K562 (cell line): ENCODE measurements around the gene DOCK4. TPM values are rescaled to one million over a fixed set of nuclear protein-coding genes. Genes with fewer than 3 reads are reported as not detected.

ENCODE experiments used
- ATAC-seq: fragments of 200-7000 bp; cut with Tn5 transposase; 3 replicates; pipeline ENCODE4 v1.9.1; 2020; ENCODE audit warnings: moderate library complexity
- BruUV-seq: library from RNA; stranded (reverse); fragments of 400-500 nt; replicated peaks from 2 replicates; lab custom pipeline; 2021; lab: Mats Ljungman, UMichigan
- CTCF ChIA-PET: fragments of 300-600 bp; formaldehyde crosslinking; extraction: SDS; loops from one replicate; lab custom pipeline; 2021; ENCODE audit warnings: low intra/inter-chr PET ratio; lab: Yijun Ruan, JAX
- POLR2A ChIA-PET: fragments of 300-600, 350-650 bp; sonication (Branson Sonifier 250); formaldehyde crosslinking; extraction: SDS; loops from one replicate; lab custom pipeline; 2021; ENCODE audit warnings: antibody characterized with exemption, inconsistent platforms; lab: Yijun Ruan, JAX
- DNase-seq, 4 experiments: peaks; one replicate each; pipeline versions ENCODE4 v3.0.0 to v3.0.0-alpha.2; 2011 to 2018; ENCODE audit warnings: low spot score in 3 of 4, mixed read lengths in 3 of 4; ENCODE audit errors: extremely low read depth in 1 of 4
- FAIRE-seq: peaks from 2 replicates; lab custom pipeline; 2011; peaks lifted over from hg19 to GRCh38; lab: Jason Lieb, UNC
- H2AFZ ChIP-seq: 2 replicates; pipeline ENCODE4 v1.6.0; 2011; ENCODE audit warnings: low read depth, low read length, control low read depth, inconsistent platforms
- H3K27ac ChIP-seq: fragments of 200-600 bp; 3 replicates; pipeline ENCODE4 v1.8.0; 2011; ENCODE audit warnings: low read depth, mild to moderate bottlenecking, control low read depth, inconsistent platforms, low read length, moderate library complexity, mixed read lengths; ENCODE audit errors: extremely low read depth
- H3K27me3 ChIP-seq, 2 experiments: fragments of 300-600 bp in 1 of 2; 2 replicates in 1 of 2; 3 replicates in 1 of 2; pipeline versions ENCODE4 v1.6.0 to v1.8.0; 2011; ENCODE audit warnings: inconsistent platforms in 2 of 2, low read length in 2 of 2, mild to moderate bottlenecking in 1 of 2, mixed read lengths in 1 of 2, moderate library complexity in 1 of 2; ENCODE audit not compliant: control insufficient read depth in 2 of 2, insufficient read depth in 2 of 2
- H3K36me3 ChIP-seq: fragments of 300-600 bp; 3 replicates; pipeline ENCODE4 v1.8.0; 2011; ENCODE audit warnings: mild to moderate bottlenecking, low read length, inconsistent platforms; ENCODE audit not compliant: control insufficient read depth, insufficient read depth
- H3K4me1 ChIP-seq, 2 experiments: fragments of 200-600 bp in 1 of 2; replicated peaks in 1 of 2; 2 replicates in 1 of 2; 3 replicates in 1 of 2; pipeline versions ENCODE4 v1.5.1 to v1.8.0; 2011; ENCODE audit warnings: inconsistent platforms in 2 of 2, low read length in 2 of 2, mild to moderate bottlenecking in 1 of 2, mixed read lengths in 1 of 2, moderate library complexity in 1 of 2; ENCODE audit not compliant: control insufficient read depth in 2 of 2, insufficient read depth in 2 of 2
- H3K4me2 ChIP-seq: 2 replicates; pipeline ENCODE4 v1.6.1; 2011; ENCODE audit warnings: low read length, control low read depth, inconsistent platforms, mixed read lengths; ENCODE audit not compliant: insufficient read depth
- H3K4me3 ChIP-seq: fragments of 200-600 bp; sonication (generic), shearing (Covaris generic); 2 replicates; pipeline ENCODE4 v1.5.1; 2016; ENCODE audit warnings: control low read depth, inconsistent platforms
- H3K79me2 ChIP-seq: fragments of 200-600 bp; 3 replicates; pipeline ENCODE4 v1.8.0; 2011; ENCODE audit warnings: low read length, inconsistent platforms; ENCODE audit not compliant: control insufficient read depth, insufficient read depth
- H3K9ac ChIP-seq, 2 experiments: 2 replicates each; pipeline versions ENCODE4 v1.6.0 to v1.6.1; 2011; ENCODE audit warnings: low read depth in 2 of 2, low read length in 2 of 2, control low read depth in 1 of 2, inconsistent platforms in 1 of 2, mild to moderate bottlenecking in 1 of 2, mixed read lengths in 1 of 2; ENCODE audit not compliant: insufficient read depth in 1 of 2
- H3K9me1 ChIP-seq: one replicate; pipeline ENCODE4 v1.6.0; 2011; ENCODE audit warnings: inconsistent platforms, mild to moderate bottlenecking, low read length, moderate library complexity; ENCODE audit not compliant: control insufficient read depth, insufficient read depth
- H3K9me3 ChIP-seq: replicated peaks from 2 replicates; pipeline ENCODE4 v1.5.1; 2011; ENCODE audit warnings: low read depth, low read length, inconsistent platforms; ENCODE audit not compliant: control insufficient read depth, insufficient read depth
- H4K20me1 ChIP-seq: replicated peaks from 2 replicates; pipeline ENCODE4 v1.6.1; 2011; ENCODE audit warnings: low read length, inconsistent platforms, mixed read lengths; ENCODE audit not compliant: control insufficient read depth, insufficient read depth
- CTBP1 ChIP-seq: fragments of 450-650 bp; IDR thresholded peaks from 2 replicates; pipeline ENCODE4 v1.6.1; 2016; ENCODE audit warnings: borderline replicate concordance
- ELF4 ChIP-seq: fragments of 450-650 bp; formaldehyde crosslinking; IDR thresholded peaks from 2 replicates; pipeline ENCODE4 v1.4.0; 2022; ENCODE audit warnings: missing genetic modification characterization
- FIP1L1 ChIP-seq: fragments of 200-400 bp; formaldehyde crosslinking; IDR thresholded peaks from 2 replicates; pipeline ENCODE4 v1.6.1; 2018; ENCODE audit warnings: mild to moderate bottlenecking, low read depth, low read length; ENCODE audit not compliant: poor library complexity, severe bottlenecking
- HLTF ChIP-seq: fragments of 450-650 bp; IDR thresholded peaks from 2 replicates; pipeline ENCODE4 v1.6.1; 2016
- IRF2 ChIP-seq: sonication (generic); formaldehyde crosslinking; IDR thresholded peaks from 2 replicates; pipeline ENCODE4 v1.8.1; 2022; ENCODE audit warnings: mild to moderate bottlenecking, missing genetic modification reagents
- MCM7 ChIP-seq, 2 experiments: fragments of 450-650 bp; IDR thresholded peaks; 2 replicates each; pipeline ENCODE4 v1.6.1; 2016 to 2018
- NR0B1 ChIP-seq: fragments of 450-650 bp; IDR thresholded peaks from one replicate; pipeline ENCODE4 v1.6.1; 2018; ENCODE audit warnings: mild to moderate bottlenecking, moderate library complexity; ENCODE audit not compliant: partially characterized antibody
- XRCC4 ChIP-seq: IDR thresholded peaks from one replicate; pipeline ENCODE4 v1.6.1; 2011; ENCODE audit not compliant: insufficient read depth, insufficient read length; ENCODE audit errors: extremely low read depth
- ZC3H8 ChIP-seq: fragments of 450-650 bp; IDR thresholded peaks from 2 replicates; pipeline ENCODE4 v1.6.1; 2017
- ZNF134 ChIP-seq: fragments of 250-450 bp; sonication (Bioruptor Pico); conservative IDR thresholded peaks from 2 replicates; pipeline ENCODE4 v1.4.0; 2020
- ZNF277 ChIP-seq: fragments of 250-450 bp; sonication (Bioruptor Pico); IDR thresholded peaks from 2 replicates; pipeline ENCODE4 v1.8.0; 2022; ENCODE audit warnings: inconsistent platforms, mild to moderate bottlenecking, moderate library complexity, borderline replicate concordance
- WGBS: fragments of 100-300 bp; shearing (Covaris generic); methylation state at CpG from one replicate; pipeline ENCODE4 v1.1.6; 2016; ENCODE audit warnings: low coverage, mixed read lengths; ENCODE audit not compliant: insufficient coverage; ENCODE audit errors: missing lambda C conversion rate; 5-methylcytosine and 5-hydroxymethylcytosine counted together
- in situ Hi-C: fragments of 300-500 bp; cut with MboI; formaldehyde crosslinking; loops from 4 replicates; pipeline ENCODE4 v1.15.0; 2018; ENCODE audit warnings: inconsistent platforms, mixed read lengths
- intact Hi-C: fragments of 100-400 bp; cut with micrococcal nuclease; formaldehyde crosslinking; loops from 2 replicates; pipeline ENCODE4 v1.14.2; 2022
- polyA plus RNA-seq, 8 experiments: library from polyadenylated mRNA; depleted of rRNA in 4 of 8; stranded (reverse) in 5 of 8; unstranded in 3 of 8; fragments of >200 nt; fragmentation: Nextera tagmentation in 2 of 8; fragmentation: Illumina TruSeq in 1 of 8; extraction: Ambion mirVana in 2 of 8; extraction: Trizol in 1 of 8; gene quantifications; 2 replicates each; pipeline versions ENCODE4 v1.2.1 to v1.2.3, GENCODE V29; 2011 to 2014; ENCODE audit warnings: inconsistent platforms in 1 of 8, missing spikeins in 1 of 8
- total RNA-seq, 7 experiments: library from RNA; depleted of rRNA in 6 of 7; stranded (reverse); fragments of >200 nt in 6 of 7; fragmentation: Illumina TruSeq in 2 of 7; extraction: Trizol in 2 of 7; gene quantifications; 2 replicates each; pipeline versions ENCODE4 v1.2.1 to v1.2.3, GENCODE V29; 2011 to 2021; ENCODE audit warnings: low replicate concordance in 1 of 7

The DOCK4 gene
- total and polyA plus RNA-seq, 9 of the 15 experiments (the other 6 are each of a cell fraction or from before 2014, with no cell fraction given): 0.42 to 5.7 (median 2.3) TPM

GRCh38 chr7:111982133-111982532 lies 224.1 kb downstream of the DOCK4 start:
- DNase-seq (no peak), ATAC-seq (no peak), FAIRE-seq (no peak)
- Histone ChIP-seq H3K4me1 (no peaks in the 10 kb centered on the region), H3K4me2 (no peak overlapping the region), H3K79me2 (no peaks in the 10 kb centered on the region), H3K27me3 (peaks cover 0 to 5% of the 10 kb centered on the region in 2 experiments; a peak in 1 of 5 replicates), H3K36me3 (no peaks in the 10 kb centered on the region), H3K9me3 (no peaks in the 10 kb centered on the region), H2AFZ (no peak overlapping the region), H4K20me1 (no peaks in the 10 kb centered on the region), H3K27ac (no peak overlapping the region), H3K9me1 (no peaks in the 10 kb centered on the region), H3K9ac (no peak overlapping the region), H3K4me3 (no peak overlapping the region)
- no TSS peak for BruUV-seq
- POLR2A ChIA-PET: no interaction called here
- in situ Hi-C loops (no loop called here), intact Hi-C loops (no loop called here)
- WGBS: 6% methylated on average over 1 of the region's 1 CpG
- CTCF ChIA-PET: no interaction called here
- TF ChIP-seq NR0B1: no peak
- no peak for TF ChIP-seq IRF2 (CRISPR knock-in tag)
- no peak for TF ChIP-seq XRCC4
- TF ChIP-seq CTBP1: no peak
- no peak for TF ChIP-seq ZNF277 (CRISPR knock-in tag)
- TF ChIP-seq MCM7 (IDR thresholded peaks at IDR 0.05): no peak
- no peak for TF ChIP-seq HLTF
- TF ChIP-seq FIP1L1: no peak
- no peak for TF ChIP-seq ELF4 (CRISPR knock-in tag)
- TF ChIP-seq ZNF134 (CRISPR knock-in tag): no peak
- TF ChIP-seq ZC3H8: no peak
